ENCODE results near the gene NOXA1.

- TF ChIP-seq EZH2 (IDR thresholded peaks at IDR 0.05; ENCODE audit: insufficient read depth, low read length), result no peak
- TF ChIP-seq, protein P1, sequence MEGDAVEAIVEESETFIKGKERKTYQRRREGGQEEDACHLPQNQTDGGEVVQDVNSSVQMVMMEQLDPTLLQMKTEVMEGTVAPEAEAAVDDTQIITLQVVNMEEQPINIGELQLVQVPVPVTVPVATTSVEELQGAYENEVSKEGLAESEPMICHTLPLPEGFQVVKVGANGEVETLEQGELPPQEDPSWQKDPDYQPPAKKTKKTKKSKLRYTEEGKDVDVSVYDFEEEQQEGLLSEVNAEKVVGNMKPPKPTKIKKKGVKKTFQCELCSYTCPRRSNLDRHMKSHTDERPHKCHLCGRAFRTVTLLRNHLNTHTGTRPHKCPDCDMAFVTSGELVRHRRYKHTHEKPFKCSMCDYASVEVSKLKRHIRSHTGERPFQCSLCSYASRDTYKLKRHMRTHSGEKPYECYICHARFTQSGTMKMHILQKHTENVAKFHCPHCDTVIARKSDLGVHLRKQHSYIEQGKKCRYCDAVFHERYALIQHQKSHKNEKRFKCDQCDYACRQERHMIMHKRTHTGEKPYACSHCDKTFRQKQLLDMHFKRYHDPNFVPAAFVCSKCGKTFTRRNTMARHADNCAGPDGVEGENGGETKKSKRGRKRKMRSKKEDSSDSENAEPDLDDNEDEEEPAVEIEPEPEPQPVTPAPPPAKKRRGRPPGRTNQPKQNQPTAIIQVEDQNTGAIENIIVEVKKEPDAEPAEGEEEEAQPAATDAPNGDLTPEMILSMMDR (IDR thresholded peaks at IDR 0.05; ENCODE audit: insufficient read depth, low read depth, low read length), result no peak
Observed at GRCh38 chr9:137423514-137424291, 510 bp downstream of the NOXA1 start.
